Stimulated activated naive CD8-positive, alpha-beta T cell treated with anti-CD3 and anti-CD28 coated beads, Interleukin-15, Interleukin-2, amounts not matched to agents 100 ng/mL and 50 ng/mL, for 24 hours (primary cell): ENCODE data around the gene GSDMA.
A peak's percentile ranks its signal among the peaks of the same experiment; 100 is the strongest.
"Not testable (repeated sequence)": the region's sequence is repeated elsewhere in the genome, so short reads cannot be mapped to it uniquely, and the experiment has no call there.

Experiments used
- H3K27ac Mint-ChIP-seq: one replicate; pipeline ENCODE4 v1.8.0; 2021; ENCODE audit warnings: mild to moderate bottlenecking, mixed read lengths
- H3K27me3 Mint-ChIP-seq: one replicate; pipeline ENCODE4 v1.8.0; 2021; ENCODE audit warnings: mixed read lengths
- H3K36me3 Mint-ChIP-seq: one replicate; pipeline ENCODE4 v1.8.0; 2021; ENCODE audit warnings: low read depth, mixed read lengths
- H3K4me1 Mint-ChIP-seq: one replicate; pipeline ENCODE4 v1.8.0; 2021; ENCODE audit warnings: low read depth, mixed read lengths
- H3K4me3 Mint-ChIP-seq: one replicate; pipeline ENCODE4 v1.8.0; 2021; ENCODE audit warnings: mild to moderate bottlenecking, mixed read lengths
- H3K9me3 Mint-ChIP-seq: one replicate; pipeline ENCODE4 v1.8.0; 2021; ENCODE audit warnings: mixed read lengths

The GSDMA gene

GRCh38 chr17:39943702-39944392 lies 19.0 kb upstream of the GSDMA start:
- H3K4me3 Mint-ChIP-seq: no peak overlapping the region
- no peak overlapping the region for H3K27ac Mint-ChIP-seq
- no peaks in the 10 kb centered on the region for H3K36me3 Mint-ChIP-seq
- H3K27me3 Mint-ChIP-seq: no peaks in the 10 kb centered on the region
- no peaks in the 10 kb centered on the region for H3K9me3 Mint-ChIP-seq
- peaks cover 28% of the 10 kb centered on the region for H3K4me1 Mint-ChIP-seq

- Mint-ChIP-seq H3K36me3 (no peaks in the 10 kb centered on the region), H3K27me3 (no peaks in the 10 kb centered on the region), H3K9me3 (no peaks in the 10 kb centered on the region), H3K4me1 (peaks cover 28% of the 10 kb centered on the region), H3K4me3 (no peak overlapping the region), H3K27ac (no peak overlapping the region)
Observed at GRCh38 chr17:39944393-39944711, 18.5 kb upstream of the GSDMA start.

GRCh38 chr17:39946551-39947330 lies 16.1 kb upstream of the GSDMA start:
- H3K4me1 Mint-ChIP-seq: peaks cover 14% of the 10 kb centered on the region
- H3K9me3 Mint-ChIP-seq: no peaks in the 10 kb centered on the region
- H3K36me3 Mint-ChIP-seq: no peaks in the 10 kb centered on the region
- no peak overlapping the region for H3K4me3 Mint-ChIP-seq
- H3K27me3 Mint-ChIP-seq: no peaks in the 10 kb centered on the region
- no peak overlapping the region for H3K27ac Mint-ChIP-seq

- not testable (repeated sequence) for H3K36me3 Mint-ChIP-seq, H3K9me3 Mint-ChIP-seq, H3K27ac Mint-ChIP-seq, H3K27me3 Mint-ChIP-seq, H3K4me3 Mint-ChIP-seq
- H3K4me1 Mint-ChIP-seq: peaks cover 16% of the 10 kb centered on the region
Observed at GRCh38 chr17:39948489-39948828, 14.3 kb upstream of the GSDMA start.

GRCh38 chr17:39949028-39949427 lies 13.8 kb upstream of the GSDMA start:
- Mint-ChIP-seq H3K27ac (no peak overlapping the region), H3K36me3 (no peaks in the 10 kb centered on the region), H3K27me3 (no peaks in the 10 kb centered on the region), H3K9me3 (no peaks in the 10 kb centered on the region), H3K4me3 (no peak overlapping the region), H3K4me1 (peaks cover 19% of the 10 kb centered on the region)

- Mint-ChIP-seq H3K27ac (no peak overlapping the region), H3K4me1 (peaks cover 19% of the 10 kb centered on the region), H3K36me3 (no peaks in the 10 kb centered on the region), H3K4me3 (no peak overlapping the region), H3K9me3 (no peaks in the 10 kb centered on the region), H3K27me3 (no peaks in the 10 kb centered on the region)
Observed at GRCh38 chr17:39950871-39951348, 11.9 kb upstream of the GSDMA start.

- Mint-ChIP-seq H3K4me3 (peak overlapping the region; percentile 31), H3K36me3 (no peaks in the 10 kb centered on the region), H3K9me3 (no peaks in the 10 kb centered on the region), H3K27ac (no peak overlapping the region), H3K4me1 (peaks cover 19% of the 10 kb centered on the region), H3K27me3 (no peaks in the 10 kb centered on the region)
Observed at GRCh38 chr17:39951924-39952679, 10.7 kb upstream of the GSDMA start.

- Mint-ChIP-seq H3K4me1 (peaks cover 17% of the 10 kb centered on the region), H3K9me3 (no peaks in the 10 kb centered on the region), H3K36me3 (no peaks in the 10 kb centered on the region), H3K27me3 (no peaks in the 10 kb centered on the region), H3K27ac (no peak overlapping the region), H3K4me3 (peak overlapping the region; percentile 75)
Observed at GRCh38 chr17:39952680-39953470, 9.9 kb upstream of the GSDMA start.

- Mint-ChIP-seq H3K27me3 (no peaks in the 10 kb centered on the region), H3K4me3 (peak overlapping the region; percentile 75), H3K4me1 (peaks cover 14% of the 10 kb centered on the region), H3K27ac (no peak overlapping the region), H3K36me3 (no peaks in the 10 kb centered on the region), H3K9me3 (no peaks in the 10 kb centered on the region)
Observed at GRCh38 chr17:39953471-39953888, 9.3 kb upstream of the GSDMA start.

GRCh38 chr17:39954876-39955275 lies 7.9 kb upstream of the GSDMA start:
- Mint-ChIP-seq H3K9me3 (no peaks in the 10 kb centered on the region), H3K27ac (no peak overlapping the region), H3K27me3 (no peaks in the 10 kb centered on the region), H3K4me1 (peaks cover 12% of the 10 kb centered on the region), H3K4me3 (no peak overlapping the region), H3K36me3 (no peaks in the 10 kb centered on the region)

GRCh38 chr17:39955726-39956225 lies 7.0 kb upstream of the GSDMA start:
- no peak overlapping the region for H3K4me3 Mint-ChIP-seq

GRCh38 chr17:39960524-39961041 lies 2.2 kb upstream of the GSDMA start:
- Mint-ChIP-seq H3K4me3 (no peak overlapping the region), H3K9me3 (no peaks in the 10 kb centered on the region), H3K4me1 (peaks cover 23% of the 10 kb centered on the region), H3K27me3 (no peaks in the 10 kb centered on the region), H3K27ac (peak overlapping the region; percentile 1), H3K36me3 (no peaks in the 10 kb centered on the region)

More at GRCh38 chr17:39955726-39956225, 7.0 kb upstream of the GSDMA start:
- Mint-ChIP-seq H3K36me3 (no peaks in the 10 kb centered on the region), H3K27me3 (no peaks in the 10 kb centered on the region), H3K9me3 (no peaks in the 10 kb centered on the region), H3K4me1 (peaks cover 12% of the 10 kb centered on the region), H3K27ac (no peak overlapping the region)

- Mint-ChIP-seq H3K4me1 (peaks cover 22% of the 10 kb centered on the region), H3K27ac (no peak overlapping the region), H3K4me3 (no peak overlapping the region)
Observed at GRCh38 chr17:39963829-39964228, 1.0 kb downstream of the GSDMA start.

GRCh38 chr17:39965017-39965699 lies 2.4 kb downstream of the GSDMA start:
- H3K4me1 Mint-ChIP-seq: peaks cover 17% of the 10 kb centered on the region
- H3K36me3 Mint-ChIP-seq: no peaks in the 10 kb centered on the region
- peaks cover 4% of the 10 kb centered on the region for H3K27me3 Mint-ChIP-seq
- H3K9me3 Mint-ChIP-seq: no peaks in the 10 kb centered on the region
- H3K27ac Mint-ChIP-seq: no peak overlapping the region
- H3K4me3 Mint-ChIP-seq: no peak overlapping the region

More at GRCh38 chr17:39963829-39964228, 1.0 kb downstream of the GSDMA start:
- no peaks in the 10 kb centered on the region for H3K36me3 Mint-ChIP-seq
- H3K27me3 Mint-ChIP-seq: no peaks in the 10 kb centered on the region
- no peaks in the 10 kb centered on the region for H3K9me3 Mint-ChIP-seq
